Hepatocyte (in vitro differentiated cells): ENCODE measurements around the gene TMEM89.

ENCODE experiments used
- CTCF ChIP-seq: fragments of 200-600 bp; sonication (generic); IDR thresholded peaks from 2 replicates; pipeline ENCODE4 v1.5.1; 2016; ENCODE audit warnings: antibody characterized with exemption, mild to moderate bottlenecking; ENCODE audit not compliant: poor library complexity
- EZH2 ChIP-seq: fragments of 200-600 bp; sonication (generic); IDR thresholded peaks from 2 replicates; pipeline ENCODE4 v1.6.1; 2016; ENCODE audit warnings: antibody characterized with exemption, mild to moderate bottlenecking, borderline replicate concordance
- EZH2phosphoT487 ChIP-seq: fragments of 200-600 bp; sonication (generic); IDR thresholded peaks from one replicate; pipeline ENCODE4 v1.6.1; 2018; ENCODE audit warnings: antibody characterized with exemption, mild to moderate bottlenecking, low read depth, moderate library complexity; ENCODE audit not compliant: unreplicated experiment, severe bottlenecking

GRCh38 chr3:48662145-48662752, 40.7 kb upstream of the TMEM89 start:
- TF ChIP-seq CTCF (no peak), EZH2 (no peak), EZH2phosphoT487 (no peak)
